NAMALWA (cell line): ENCODE measurements around the gene HOXC11.
A peak's percentile ranks its signal among the peaks of the same experiment; 100 is the strongest.

Experiments
- DNase-seq: peaks from one replicate; pipeline ENCODE4 v3.0.0-alpha.2; 2015; ENCODE audit warnings: low spot score

HOXC11 gene

DNA sequence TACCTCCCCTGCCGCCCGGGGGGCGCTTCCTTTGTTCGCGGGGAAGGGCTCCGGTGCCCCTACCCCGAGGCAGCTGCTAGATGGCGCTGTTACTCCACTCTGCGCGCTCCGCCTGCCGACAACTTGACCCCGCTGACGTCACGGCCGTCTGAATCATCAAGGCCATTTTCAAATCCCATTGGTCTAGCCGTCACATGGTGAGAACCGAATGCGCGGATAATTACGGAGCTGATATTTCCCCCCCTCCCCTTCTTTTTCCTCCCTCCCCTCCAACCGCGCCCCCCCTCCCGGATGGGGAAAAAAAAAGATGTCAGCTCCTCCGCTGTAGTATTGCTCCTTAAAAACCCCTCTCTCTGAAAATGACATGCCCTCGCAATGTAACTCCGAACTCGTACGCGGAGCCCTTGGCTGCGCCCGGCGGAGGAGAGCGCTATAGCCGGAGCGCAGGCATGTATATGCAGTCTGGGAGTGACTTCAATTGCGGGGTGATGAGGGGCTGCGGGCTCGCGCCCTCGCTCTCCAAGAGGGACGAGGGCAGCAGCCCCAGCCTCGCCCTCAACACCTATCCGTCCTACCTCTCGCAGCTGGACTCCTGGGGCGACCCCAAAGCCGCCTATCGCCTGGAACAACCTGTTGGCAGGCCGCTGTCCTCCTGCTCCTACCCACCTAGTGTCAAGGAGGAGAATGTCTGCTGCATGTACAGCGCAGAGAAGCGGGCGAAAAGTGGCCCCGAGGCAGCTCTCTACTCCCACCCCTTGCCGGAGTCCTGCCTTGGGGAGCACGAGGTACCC lies 12.2 kb downstream of the HOXC11 start, which contains the start of gene HOXC10:
HOXC10 (plus strand) TSS at position 246 of the 791 bp plus-strand sequence; CDS start at position 360, 114 bp downstream.
- DNase-seq, result peak; percentile 92

GRCh38 chr12:53985692-53985993 lies 12.7 kb downstream of the HOXC11 start:
- DNase-seq, result no peak

DNA sequence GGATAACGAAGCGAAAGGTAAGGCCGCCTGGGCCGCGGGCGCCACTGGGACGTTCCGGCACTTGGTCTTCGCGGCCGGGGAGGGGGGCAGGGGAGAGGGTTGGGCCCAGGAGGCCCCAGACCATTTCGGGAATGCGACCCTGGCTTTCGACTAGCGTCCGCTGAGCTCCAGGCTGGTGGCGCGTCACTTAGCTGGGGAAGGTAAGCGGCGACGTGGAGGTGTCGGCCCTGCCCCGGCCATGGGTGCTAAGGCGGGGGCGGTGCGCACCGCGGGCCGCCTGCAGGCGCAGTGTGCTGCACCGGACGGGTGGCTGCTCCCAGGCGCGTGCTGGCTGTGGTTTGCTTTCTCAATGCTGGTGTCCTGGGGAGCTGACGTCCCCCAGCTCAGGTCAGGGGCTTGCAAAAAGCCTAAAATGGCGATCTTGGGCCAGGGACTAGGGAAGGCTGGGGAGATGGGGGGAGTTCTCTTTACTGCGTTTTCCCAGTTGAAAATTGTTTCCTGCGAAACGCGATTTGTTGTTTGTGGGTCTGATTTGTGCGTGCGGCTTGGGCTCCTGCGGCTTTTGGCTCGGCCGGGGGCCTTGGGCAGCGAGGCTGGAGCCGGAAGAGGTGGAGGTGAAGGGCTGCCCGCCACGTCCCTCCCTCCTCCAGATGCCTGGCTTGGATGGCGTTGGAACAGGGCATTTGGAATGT lies 13.2 kb downstream of the HOXC11 start:
- DNase-seq, result no peak

DNA sequence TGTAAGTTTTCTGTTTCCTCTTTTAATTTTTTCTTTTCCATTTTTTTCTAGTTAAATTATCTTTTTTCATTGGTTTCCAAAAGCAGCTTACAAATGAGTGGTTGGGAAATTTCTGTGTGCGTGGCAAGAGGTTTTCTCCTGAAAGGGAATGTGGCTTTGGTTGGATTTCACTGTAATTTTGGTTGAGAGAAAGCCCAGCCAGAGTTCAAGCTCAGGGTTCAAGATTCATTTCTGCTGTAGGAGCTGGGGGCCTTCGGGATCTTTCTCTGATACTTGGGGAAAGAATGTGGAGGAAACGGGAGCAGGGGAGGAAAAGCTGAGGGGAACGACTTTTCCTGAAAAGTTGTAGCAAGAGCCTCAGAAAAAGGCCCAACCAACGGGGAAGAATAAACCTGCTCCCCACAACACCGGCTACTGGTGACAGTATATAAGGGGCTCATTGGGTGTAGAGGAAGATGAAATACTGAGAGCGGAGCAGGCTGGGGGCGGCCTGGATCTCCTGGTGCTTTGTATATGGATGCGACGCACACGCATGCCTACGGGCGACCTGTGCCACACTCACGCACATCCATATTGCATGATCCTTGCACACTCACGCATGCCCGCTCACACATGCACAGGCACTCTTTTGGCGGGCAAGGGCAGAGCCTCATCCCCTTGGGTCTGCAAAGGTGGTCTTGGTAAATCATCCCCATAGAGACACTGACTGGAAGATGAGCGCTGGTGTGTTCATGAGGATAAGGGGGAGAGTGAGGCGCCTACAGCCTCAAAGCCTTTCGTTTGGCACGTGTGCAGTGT lies 14.0 kb downstream of the HOXC11 start:
- no peak for DNase-seq

- no peak for DNase-seq
These were observed 14.9 kb downstream of the HOXC11 start for GRCh38 chr12:53987787-53988230.

GRCh38 chr12:53988541-53989226 lies 15.8 kb downstream of the HOXC11 start:
- no peak for DNase-seq

DNA sequence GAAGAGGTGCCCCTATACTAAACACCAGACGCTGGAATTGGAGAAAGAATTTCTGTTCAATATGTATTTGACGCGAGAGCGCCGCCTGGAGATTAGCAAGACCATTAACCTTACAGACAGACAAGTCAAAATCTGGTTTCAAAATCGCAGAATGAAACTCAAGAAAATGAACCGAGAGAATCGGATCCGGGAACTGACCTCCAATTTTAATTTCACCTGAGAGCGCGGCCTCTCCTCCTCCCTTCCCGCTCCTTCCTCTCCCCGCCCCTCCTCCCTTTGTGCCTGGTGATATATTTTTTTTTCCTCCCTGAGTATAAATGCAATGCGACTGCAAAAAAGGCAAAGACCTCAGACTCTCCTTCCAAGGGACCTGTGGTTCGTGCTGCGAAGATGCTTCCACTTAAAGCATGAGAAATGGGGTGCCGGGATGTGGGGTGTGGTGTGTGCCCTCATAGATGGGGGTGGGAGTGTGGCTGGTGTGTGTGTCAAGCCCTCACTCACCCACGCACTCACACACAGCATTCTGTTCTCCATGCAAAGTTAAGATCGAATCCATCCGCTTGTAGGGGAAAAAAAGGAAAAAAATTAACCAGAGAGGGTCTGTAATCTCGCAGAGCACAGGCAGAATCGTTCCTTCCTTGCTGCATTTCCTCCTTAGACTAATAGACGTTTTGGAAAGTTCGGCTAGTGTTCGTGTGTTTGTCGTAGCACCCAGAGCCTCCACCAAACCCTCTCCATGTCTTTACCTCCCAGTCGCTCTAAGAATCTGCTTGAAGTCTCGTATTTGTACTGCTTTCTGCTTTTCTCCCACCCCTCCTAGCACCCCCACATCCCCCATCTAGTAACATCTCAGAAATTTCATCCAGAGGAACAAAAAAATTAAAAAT lies 16.5 kb downstream of the HOXC11 start:
- peak; percentile 85 for DNase-seq

DNA sequence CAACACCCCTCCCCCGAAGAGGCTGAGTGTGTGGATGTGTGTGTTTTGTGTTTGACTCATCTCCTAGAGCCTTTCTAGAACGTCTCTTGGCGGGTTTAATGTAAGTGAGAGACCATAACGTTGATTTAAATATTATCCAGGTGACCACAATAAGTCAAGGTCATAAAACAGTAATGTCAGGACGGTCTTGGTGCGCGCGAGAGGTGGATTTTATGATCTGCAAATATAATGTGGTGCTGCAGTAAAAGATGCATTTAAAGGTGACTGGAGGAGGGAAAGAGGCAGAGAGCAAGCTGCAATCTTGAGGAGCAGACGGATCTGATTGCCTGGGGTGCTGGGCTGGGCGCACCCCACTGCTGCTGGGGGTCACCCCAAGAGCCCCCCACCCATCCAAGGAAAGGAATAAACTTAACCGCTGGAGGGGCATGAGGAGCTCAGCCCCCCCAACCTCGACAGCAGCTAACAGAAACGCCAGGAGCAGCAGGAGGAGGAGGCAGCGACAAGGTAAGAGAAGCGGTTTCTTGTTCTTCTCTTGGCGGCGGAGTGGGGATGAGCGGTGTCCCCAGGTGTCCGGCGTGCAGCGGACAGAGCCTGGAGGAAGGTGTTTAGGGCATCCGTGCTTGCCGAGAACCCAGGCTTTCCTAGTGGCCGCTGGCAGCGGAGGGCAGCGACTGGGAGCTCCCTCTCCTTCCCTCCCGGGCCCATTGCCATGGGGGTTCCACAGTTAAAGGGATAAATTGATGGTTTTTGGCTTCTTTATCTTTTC lies 17.6 kb downstream of the HOXC11 start:
- DNase-seq, result no peak

- no peak for DNase-seq
These were observed 18.1 kb downstream of the HOXC11 start for GRCh38 chr12:53991077-53991460.

GRCh38 chr12:53992377-53992889 lies 19.5 kb downstream of the HOXC11 start:
- no peak for DNase-seq

- no peak for DNase-seq
These were observed 20.5 kb downstream of the HOXC11 start for GRCh38 chr12:53993162-53994008.

DNA sequence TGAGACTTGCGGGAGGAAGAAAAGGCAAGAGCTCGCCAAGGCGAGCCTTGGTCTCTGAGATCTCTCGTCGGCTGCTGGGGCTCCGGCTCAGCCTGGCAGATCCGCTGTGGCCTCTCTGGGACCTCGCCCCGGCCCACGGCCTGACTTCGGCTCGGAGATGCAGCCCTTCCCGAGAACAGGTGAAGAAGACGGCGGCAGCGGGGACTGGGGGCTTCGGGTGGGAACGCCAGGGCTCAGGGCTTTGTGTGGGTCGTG lies 21.0 kb downstream of the HOXC11 start:
- no peak for DNase-seq

- no peak for DNase-seq
These were observed 21.5 kb downstream of the HOXC11 start for GRCh38 chr12:53994264-53995001.

GRCh38 chr12:53995002-53995377 lies 22.1 kb downstream of the HOXC11 start:
- no peak for DNase-seq

DNA sequence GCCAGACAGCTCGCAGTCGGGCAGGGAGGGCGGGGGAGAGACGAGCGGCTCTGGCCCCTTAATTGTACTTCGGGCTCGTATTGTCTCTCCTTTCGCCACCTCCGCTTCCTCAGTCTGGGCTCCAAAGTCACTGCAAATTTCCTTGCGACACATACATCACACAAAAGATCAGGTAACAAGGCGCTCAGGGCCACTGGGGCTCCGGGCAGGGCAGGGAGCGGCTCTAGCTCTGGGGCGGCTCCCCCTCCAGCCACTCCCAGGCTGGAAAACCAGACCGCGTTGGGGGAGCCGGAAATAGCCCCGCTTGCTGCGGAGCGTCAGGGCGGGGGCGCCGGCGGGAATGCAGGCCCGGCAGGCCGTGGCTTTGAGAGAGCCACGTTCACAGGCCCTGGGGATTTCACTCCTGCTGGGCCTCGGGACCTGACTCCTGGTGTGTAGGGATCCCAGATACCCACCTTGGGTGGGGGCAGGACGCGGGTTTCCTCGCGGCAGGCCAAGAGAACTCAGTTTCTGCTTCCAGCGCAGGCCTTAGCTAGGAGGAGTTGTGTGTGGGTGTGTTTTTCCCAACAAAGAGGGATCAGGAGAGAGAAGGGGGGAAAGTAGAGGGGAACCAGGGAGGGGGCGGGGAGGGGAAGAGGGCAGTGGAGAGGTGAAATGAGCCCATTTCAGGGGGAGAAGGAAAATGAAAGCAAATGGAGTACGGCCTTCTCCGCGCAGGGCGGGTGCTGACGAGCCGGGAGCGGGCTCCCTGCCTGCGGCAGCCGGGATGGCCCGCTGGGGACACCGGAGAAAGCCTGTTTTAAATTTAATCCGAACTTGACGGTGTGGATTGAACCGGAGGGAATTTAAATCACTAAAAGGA lies 22.7 kb downstream of the HOXC11 start:
- DNase-seq, result no peak

DNA sequence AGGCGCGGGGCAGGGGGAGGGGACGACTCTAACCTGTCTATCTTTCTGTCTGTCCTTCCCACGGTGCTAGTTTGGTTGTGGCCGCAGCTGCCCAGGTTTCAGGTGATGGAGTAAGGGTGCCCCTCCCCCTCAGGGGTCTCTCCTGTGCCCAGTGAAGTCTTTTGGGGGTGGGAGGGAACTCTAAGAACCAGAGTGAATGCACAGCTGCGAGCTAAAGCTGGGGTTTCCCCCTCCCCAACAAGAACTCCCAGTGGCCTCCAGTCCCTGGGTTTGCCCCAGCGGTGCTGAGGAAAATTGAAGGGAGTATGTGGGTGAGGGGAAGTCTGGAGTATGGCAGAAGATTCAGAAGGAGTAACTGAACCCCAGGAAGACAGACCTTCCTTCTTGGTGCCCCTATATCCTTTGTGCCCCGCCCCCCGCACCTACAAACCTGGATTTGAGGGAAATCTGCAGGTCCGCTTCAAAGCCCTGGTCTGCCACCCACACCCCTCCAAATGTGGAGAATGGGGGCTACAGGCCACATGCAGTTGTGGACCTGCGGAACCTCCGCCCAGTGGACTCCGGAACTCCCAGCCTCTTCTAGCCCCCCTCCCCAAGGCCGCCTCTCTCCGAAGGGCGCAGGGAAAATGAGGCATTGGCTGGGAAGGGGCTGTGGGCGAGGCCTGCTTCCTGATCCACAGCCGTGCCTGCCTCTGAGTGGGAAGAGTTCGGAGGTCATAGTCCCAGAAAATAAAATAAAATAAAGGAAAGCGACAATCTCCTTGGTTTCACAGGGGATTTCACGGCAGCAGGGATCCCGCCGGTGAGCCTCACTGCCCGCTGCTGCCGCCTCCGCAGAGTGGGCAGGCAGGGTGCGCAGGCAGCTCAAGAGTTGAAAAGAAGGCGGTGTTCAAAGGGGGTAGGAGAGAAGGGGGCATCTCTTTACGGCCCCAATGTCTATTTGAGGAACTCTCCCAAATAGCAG lies 23.6 kb downstream of the HOXC11 start:
- no peak for DNase-seq
